GM19193 (cell line): ENCODE results near the gene ZNF558.

ENCODE experiments used
- POLR2A ChIP-seq: IDR thresholded peaks from 4 replicates; pipeline ENCODE4 v1.6.1; 2011; ENCODE audit not compliant: insufficient read depth, insufficient read length; ENCODE audit errors: extremely low read depth

Gene ZNF558

GRCh38 chr19:8832132-8833021, at the start of gene ZNF558, which contains the start of gene MBD3L1:
Gene ZNF558 (minus strand): TSS chr19:8832304. CDS start chr19:8822659, 9,645 bp downstream.
Gene MBD3L1 (plus strand): TSS chr19:8832377. CDS start chr19:8842679, 10,302 bp downstream.
- peak; percentile 89 for TF ChIP-seq POLR2A

DNA sequence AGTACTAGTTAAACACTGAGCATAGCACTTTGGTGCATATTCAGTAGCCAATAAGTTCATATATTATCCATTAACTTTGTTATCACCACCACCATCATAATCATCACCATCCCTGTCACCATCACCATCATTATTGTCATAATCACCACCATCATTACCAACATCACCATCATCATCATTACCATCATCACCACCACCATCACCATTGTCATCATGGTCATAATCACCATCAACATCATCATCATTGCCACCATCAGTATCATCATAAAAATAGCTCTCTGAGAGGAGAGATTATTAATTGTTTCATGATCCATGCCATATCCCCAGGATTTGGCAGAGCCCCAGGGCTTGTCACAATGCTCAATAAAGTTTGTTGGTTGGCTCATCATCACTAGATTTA, 49.4 kb upstream of the ZNF558 start:
- TF ChIP-seq POLR2A: no peak

DNA sequence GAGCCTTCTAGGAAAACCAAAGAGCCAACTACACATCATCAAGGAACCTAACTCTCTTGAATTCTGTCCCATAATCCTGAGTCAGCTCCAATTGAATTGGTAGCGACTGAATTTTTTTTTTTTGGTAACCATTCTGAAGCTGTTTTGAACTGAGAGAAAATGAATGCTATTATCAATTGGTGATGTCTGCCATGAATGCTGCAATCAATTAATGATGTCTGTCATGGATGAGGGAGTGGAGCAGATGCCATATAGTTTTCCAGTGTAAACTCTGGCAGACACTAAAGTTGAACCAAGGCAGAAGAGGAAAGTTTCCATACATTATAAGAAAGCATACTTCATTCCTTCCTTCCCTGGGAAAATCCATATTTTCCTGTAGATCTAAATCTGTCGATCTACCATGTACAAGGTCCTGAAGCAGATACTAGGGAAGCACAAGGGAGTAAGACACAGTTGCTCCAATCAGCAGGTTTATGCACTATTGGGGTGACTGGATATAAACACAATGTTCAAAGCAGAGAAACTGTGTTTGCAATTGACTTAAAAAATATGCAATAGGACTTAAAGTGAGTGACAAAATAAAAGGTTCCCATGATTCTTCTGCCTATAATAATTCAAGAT, 48.9 kb upstream of the ZNF558 start:
- no peak for TF ChIP-seq POLR2A

- no peak for TF ChIP-seq POLR2A
Observed at GRCh38 chr19:8877854-8878705, 46.0 kb upstream of the ZNF558 start.

DNA sequence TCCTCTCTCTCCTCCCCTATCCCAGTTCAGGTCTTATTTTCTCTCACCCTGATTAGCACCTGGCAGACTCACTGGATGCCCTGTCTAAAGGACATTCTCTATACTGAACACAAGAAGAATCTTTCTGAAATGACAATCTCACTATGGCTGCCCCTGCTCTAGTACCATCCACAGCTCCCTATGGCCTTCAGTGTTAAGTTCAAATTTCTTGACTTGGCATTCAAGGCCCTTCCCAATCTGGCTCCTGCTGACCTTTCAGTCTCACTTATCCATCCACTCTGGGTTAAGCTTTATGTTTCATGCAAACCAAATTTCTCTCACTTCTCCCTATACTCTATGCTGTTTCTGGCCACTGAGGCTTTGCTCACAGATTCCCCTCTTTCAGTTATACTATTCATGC, 34.2 kb upstream of the ZNF558 start:
- TF ChIP-seq POLR2A: no peak

DNA sequence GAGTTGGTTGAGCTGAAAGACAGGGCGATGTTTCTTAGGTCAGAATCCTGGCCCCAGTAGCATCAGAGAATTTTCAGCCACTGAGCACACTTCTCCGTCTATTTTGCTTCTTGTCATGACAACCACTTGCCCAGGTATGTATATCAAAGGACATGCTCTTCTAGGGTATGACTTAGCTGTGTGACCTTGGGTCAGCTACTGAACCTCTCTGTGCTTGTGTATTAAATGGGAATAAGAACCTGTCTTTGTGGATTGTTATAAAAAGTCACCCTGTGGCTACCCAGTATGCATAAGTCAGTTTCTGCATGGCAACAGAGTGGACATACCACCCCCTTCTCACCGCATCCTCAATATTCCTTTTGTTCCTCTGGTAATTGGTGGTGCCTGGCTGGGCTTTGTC, 26.2 kb upstream of the ZNF558 start:
- no peak for TF ChIP-seq POLR2A

DNA sequence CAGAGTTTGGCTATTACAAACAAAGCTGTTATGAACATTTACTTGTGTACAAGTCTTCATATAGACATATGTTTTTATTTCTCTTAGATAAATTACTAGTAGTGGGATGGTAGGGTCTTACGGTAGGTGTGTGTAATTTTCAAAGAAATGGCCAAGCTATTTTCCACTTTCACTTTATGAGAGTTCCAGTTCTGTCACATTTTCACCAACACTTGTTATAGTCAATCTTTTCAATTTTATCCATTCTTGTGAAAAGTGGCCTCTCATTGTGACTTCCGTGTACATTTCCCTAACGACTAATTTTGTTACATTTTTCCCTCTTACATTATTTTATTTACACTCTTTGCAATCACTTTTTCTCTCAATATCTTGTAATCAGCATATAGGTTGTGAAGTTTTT, 18.4 kb upstream of the ZNF558 start:
- TF ChIP-seq POLR2A: no peak

GRCh38 chr19:8849232-8849631, 17.1 kb upstream of the ZNF558 start:
- TF ChIP-seq POLR2A: no peak

DNA sequence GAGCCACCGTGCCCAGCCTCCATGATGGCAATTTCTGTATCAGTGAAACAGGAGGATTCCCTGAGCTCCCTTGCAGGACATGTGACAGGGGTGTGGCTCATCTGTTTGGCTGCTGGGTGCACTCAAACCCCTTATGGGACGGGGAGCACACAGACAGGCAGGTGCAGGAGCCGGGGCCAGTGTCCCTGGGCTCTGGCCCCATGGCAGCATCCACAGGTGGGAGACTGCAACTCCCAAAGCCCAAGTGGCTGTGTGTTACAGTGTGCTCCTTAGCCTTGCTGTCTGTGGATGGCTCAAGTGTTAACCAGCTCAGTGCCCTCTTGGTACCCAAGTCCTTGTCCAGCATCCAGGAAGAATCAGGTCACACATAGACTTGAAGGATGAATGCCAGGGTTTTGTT, 14.7 kb upstream of the ZNF558 start:
- TF ChIP-seq POLR2A: no peak

DNA sequence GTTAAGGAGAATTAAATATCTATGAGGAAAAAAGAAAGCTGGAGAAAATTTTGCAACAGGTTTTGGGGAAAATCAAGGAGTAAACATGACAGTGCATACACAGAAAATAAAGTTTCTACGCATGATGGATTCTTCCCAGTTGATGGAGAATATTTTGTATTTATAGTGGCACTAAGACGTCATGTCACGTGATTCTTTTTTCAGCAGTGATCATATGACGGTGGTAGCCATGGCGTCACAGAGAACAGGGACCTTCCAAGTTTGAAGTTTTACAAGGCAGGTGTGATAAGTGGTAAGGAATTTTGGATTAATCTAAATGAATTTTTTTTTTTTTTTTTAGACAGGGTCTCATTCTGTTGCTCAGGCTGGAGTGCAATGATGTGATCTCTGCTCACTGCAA, 8.6 kb upstream of the ZNF558 start:
- TF ChIP-seq POLR2A: no peak

GRCh38 chr19:8835877-8836276, 3.8 kb upstream of the ZNF558 start:
- TF ChIP-seq POLR2A: no peak

DNA sequence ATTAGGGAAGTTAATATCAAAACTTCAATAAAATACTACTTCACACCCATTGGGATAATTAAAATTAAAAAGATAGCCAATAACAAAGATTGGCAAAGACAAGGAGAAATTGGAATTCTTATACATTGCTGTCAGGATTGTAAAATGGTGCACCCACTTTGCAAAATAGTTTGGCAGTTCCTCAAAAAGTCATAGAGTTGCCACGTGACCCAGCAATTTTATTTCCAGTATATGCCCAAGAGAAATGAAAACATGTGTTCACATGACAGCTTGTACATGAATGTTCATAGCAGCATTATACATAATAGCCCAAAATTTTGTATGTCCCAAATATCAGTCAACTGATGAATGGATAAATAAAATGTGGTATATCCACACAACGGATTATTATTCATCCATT, 3.3 kb upstream of the ZNF558 start:
- TF ChIP-seq POLR2A: no peak

DNA sequence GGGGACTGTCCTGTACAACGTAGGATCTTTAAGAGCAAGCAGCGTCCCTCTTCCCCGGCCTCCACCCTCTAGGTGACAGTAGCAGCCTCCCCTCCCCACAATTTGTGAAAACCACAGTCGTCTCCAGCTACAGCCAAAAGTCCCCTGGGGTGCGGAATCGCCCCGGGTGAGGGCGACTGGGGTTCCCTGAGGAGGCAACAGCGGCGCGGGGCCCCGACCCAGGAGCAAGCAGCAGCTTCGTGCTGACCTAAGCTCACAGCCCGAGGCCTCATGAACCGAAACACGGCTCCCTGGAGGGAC, 322 bp downstream of the ZNF558 start:
- TF ChIP-seq POLR2A: no peak

DNA sequence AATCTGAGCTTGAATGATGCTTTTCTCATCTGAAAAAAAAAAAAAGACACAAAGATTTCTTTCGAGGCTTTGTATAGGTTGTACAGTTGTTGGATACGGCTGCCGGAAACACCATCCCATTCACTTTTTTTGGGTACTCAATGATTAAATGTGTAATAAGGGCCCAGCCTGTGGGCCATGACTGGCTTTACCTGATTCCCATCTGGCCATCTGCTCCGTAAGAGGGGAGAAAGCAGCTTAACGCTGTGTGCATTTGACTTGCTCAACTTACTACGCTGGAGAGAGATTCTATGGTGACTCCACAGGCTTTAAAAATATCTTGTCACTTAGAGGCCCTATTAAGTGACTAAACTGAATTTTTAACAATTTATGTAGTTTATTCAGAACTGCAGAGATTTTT, 731 bp downstream of the ZNF558 start:
- TF ChIP-seq POLR2A: no peak

DNA sequence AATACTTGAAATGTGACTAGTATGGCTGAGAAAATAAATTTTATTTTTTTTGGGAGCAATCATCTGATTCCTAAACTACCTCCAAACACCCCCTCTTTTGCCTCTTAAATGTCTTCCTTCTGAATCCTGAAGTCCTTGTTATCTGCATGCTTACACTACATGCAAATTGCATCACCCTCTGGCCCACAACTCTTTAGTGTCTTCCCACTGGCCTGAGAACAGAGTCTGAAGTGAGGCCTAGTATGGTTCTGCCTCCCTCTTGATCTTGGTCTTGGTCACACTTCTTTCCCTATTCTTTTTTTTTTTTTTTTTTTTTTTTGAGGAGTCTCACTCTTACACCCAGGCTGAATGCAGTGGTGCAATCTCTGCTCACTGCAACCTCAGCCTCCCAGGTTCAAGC, 4.8 kb downstream of the ZNF558 start:
- no peak for TF ChIP-seq POLR2A

- TF ChIP-seq POLR2A: no peak
Observed at GRCh38 chr19:8826371-8826770, 5.7 kb downstream of the ZNF558 start.

DNA sequence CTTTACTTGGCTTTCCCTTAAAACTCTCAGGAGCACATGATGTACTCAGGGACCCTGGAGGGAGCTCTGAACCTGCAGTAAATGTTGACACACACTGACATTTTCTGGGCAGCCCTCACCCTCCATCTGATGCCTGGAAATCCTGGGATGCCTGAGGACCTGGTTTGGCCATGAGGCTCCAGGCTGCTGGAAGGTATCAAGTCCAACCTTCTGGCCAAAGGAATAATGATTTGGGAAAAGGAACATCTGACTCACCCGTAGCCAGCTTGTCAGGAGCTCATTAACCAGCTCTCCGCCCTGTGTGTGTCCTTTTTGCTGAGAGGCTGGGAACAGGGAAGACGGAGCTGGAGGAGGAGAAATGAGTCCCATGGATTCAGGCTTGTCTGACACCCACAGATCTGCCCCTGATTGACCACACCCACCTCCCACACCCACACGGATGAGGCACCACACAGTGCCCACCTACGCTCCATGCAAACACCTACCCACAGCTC, 10.3 kb downstream of the ZNF558 start:
- TF ChIP-seq POLR2A: no peak
